EH (cell line): ENCODE data around the gene TCF15.
A peak's percentile ranks its signal among the peaks of the same experiment; 100 is the strongest.

ENCODE experiments used
- DNase-seq: peaks from one replicate; pipeline ENCODE4 v3.0.0-alpha.2; 2015; ENCODE audit warnings: low read depth

The TCF15 gene

DNA sequence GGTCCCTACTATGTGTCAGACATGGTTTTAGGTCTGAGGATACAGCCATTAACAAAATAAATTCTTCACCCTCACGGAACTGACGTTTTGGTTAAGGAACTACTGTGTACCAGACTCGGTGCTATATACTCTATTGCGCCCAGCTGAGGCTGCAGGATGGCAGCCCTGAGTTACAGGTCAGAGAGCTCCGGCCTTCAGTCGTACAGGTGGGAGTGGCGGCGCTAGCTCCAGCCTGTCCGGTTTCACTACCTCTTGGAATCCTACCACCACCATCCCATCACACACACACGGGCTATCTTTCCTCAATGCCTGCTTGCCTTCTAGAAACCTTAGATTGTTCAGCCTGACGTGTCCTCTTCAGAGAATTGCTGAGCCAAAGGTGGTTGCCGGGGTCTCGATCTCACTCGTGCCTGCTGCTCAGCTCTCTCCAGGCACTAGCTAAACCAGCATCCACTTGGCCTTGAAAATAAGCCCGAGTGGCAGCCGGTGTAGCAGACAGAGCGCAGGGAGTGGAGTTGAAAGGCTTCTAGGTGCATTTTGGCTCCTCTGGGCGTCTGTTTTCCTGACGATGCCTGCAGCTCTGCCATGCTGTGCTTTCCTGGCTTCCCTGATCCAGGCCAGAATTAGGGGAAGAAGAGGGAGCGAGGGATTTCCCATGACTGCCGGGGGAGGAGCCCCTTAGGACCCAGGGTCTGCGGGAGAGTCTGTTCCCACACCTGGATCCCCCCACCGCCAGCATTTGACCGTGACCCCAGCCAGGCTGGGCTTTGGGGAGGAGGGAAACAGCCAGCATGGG lies 1.1 kb upstream of the TCF15 start:
- no peak for DNase-seq

DNA sequence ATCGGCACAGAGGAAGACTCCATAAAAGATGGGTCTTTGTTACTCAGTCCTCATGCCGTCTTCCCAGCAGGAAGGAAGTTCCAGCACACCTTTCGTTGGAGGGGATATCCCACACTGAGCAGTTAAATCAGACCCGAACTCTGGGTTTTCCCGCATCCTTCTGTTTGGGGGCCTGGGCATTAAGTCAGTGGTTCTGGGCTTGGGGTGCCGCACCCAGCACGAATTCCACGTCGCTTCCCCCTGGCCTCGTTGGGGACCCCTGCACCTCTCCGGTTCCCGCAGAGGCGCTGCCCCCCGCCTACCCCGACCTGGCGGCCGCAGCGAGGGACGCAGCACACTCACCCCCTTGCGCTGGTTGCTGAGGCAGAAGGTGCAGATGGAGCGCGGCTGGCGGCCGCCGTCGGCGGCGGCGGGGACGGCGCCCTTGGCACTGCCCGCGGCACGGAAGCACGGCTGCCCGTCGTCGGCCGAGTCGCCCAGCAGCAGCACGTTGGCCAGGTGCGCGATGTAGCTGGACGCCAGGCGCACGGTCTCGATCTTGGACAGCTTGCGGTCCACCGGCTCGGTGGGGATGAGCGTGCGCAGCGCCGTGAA lies 641 bp downstream of the TCF15 start:
- no peak for DNase-seq

DNA sequence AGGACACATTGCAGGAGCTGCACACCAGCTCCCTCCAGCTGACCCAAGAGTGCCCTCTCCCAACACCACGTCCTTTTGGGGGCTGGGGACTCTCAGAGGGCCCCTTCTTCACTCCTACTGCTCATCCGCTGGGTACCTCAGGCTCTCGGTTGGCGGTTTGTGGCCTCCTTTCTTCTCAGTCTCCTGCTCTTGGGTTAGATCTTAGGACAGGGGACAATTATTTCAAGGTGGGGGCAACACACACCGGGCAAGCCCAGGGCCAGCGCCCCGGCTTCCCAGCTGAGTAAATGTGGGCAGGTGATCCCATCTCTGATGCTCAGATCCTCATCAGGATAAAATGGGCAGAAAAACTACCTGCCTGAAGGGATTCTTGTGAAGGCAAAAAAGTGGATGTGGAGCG lies 1.1 kb downstream of the TCF15 start:
- DNase-seq: no peak

DNA sequence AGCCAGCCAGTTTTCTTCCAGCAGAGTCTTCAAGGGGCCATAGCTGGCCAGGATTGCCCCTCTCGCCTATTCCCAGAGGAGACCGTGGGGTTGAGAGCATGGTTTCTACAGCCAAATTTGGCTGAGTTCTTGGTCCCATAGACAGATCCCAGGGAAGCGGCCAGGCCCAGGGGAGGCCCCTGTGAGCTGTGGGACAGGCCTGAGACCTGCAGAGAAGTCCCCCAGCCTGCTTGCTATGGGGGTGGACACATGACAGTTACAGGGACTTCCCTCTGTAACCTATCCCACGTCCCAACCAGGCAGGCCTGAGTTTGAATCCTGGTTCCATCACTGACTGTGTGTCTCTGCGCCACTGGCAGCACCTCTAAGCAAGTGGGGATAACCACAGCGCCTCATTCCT lies 2.6 kb downstream of the TCF15 start:
- DNase-seq: no peak

DNA sequence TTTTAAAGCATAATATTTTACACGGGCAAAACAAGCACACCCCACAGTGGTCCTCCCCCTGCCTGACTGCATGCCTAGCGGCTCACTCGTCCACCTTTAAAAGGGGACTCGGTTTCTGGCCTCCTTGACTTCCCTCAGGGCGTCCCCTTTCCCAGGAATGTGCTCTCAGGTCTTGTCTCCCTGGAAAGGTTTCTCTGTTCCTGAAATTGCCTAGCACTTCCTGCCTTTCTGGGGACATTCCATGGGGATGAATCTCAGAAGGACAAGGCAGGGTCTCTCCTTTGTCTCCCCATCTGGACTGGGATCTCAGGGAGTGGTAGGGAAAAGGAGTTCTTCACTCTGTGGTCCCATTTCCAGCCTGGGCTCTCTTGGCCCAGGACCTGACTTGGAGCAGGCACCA lies 4.9 kb downstream of the TCF15 start:
- peak; percentile 10 for DNase-seq

DNA sequence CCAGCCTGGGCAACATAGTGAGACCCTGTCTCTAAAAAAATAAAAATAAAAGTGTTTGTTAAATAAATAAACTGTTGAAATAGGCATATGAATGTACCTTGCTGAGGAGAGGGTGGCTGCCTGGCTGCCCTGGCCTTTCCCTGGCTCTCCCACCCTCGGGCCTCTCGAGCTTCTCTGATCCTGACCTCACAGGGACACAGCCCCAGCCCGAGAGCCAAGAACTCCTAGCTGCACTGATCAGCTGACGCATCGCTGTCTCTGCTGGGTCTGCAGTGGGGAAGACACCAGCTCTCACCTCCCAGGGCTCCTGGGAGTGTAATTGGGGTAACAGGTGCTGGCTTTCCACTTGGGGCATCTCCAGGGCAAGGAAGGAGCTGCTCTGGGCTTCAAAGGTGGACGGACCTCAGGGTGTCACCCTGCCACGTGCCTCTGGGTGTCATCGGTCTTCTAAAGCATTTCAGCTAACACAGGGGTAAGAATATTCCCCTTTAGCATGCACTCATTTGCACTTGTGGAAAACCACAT lies 6.9 kb downstream of the TCF15 start:
- DNase-seq: no peak

DNA sequence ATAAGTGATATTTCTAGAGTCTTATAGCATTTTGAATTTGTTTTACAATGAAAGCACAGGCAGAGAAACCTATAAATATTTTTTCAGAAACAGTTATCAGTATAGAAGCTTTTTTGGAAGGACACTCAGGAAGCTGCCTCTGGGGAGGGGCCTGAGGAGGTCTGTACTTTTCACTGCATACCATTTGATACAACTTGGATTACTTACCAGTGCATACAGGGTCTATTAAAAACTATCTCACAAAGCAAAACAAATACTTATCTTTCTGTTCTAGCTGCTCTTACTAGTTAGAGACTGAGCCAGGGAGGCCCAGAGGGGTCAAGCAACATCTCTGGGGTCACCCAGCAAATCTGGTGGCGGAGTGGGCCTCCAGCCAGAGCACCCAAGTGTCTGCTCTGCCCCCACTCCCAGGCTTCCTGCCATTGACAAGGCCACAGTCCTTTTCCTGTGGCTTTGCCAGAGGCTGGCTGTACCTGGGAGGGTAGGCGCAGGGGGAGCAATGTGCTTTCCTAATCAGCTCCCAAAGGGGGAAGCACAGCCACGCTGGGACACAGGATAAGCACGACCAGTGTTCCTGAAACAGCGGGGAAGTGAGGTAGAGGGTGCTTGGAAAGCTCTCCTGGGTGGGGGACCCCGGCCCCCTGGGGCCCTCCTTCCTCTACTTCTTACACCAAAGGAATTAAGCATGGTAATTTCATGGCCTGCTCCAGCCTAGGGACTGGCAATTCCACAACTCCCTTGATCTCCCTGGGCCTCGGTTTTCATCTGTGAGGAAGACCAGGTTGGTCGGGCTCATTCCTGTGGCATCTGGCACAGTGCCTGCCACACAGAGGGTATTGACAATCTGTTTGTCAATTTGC lies 7.8 kb downstream of the TCF15 start:
- DNase-seq: no peak

DNA sequence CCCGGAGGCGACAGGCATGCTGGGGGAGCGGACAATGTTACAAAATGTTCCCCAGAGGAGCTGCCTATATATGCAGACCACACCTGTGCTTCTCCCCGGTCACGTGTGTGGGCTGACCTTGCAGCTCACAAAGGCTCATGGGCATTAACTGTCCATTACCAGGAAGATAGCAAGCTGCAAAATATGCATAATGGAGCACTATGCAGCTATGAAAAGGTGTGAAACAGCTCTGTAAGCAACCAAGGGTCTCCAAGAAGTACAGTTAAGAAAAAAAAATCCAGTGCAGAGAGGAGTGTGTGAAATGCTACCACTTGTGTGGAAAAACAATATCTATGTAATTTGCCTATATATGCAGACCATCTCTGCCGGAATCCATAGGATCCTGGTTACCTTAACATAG lies 9.4 kb downstream of the TCF15 start:
- DNase-seq: no peak

DNA sequence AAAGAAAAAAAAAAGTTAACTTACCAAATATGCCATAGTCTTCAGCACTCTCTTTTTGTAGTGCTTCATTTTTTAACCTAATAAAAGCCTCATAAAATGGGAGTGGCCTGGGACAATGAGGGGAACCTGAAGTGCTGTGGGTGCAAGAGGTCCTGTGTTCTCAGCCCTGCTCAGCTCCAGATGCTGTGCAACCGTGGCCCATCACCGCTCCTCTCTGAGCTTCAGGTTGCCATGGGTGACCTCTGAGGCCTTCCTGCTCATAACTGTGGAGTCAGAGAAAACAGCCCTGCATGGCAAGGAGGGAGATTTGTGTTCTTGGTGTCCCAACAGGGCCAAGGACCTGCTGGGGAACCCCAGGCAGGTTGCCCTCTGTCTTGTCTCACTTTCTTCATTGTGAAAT lies 10.0 kb downstream of the TCF15 start:
- no peak for DNase-seq

DNA sequence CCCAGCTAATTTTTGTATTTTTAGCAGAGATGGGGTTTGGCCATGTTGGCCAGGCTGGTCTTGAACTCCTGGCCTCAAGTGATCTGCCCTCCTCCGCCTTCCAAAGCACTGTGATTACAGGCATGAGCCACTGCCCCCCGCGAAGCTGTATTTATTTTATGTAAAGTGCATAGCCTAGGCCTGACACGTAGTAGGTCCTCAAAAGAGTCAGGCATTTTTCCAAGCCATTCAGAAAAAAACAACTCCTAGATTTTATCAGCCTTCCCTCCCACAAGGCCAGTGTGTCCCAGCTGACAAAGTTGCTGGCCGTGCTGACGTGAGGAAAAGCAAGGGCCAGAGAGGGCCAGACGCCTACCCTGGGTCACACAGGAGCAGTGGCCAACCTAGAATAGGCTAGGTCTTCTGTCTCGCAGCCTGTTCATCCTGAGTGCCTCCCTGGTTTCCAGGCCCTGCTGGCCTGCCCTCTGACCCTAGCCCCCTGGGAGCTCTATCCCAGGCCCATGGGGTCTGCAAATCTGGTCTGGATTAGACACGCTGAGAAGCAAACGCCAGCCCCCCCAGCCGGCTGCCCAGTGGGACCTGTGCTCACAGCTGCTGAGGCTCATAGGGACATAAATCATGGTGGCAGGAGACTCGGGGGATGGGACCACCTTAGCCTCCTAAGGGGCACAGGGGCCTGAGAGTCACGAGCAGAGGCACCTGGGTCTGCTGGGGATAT lies 11.8 kb downstream of the TCF15 start:
- DNase-seq: no peak

DNA sequence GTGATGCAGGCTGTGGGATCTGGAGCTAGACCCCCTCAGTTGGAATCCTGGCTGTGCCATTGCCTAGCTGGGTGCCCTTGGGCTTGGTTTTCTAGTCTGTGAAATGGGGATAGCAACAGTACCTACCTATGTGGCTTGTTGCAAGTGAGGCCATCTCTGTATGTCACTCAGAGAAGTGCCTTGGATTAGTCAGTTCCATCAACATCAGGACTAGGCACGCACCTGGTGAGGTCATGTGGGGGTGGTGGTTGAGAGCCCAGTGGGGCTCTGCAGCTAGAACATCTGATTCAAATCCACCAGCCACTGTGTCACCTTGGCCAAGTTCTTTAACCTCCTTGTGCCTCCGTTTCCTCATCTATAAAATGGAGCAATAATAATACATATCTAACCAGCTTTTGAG lies 12.5 kb downstream of the TCF15 start:
- no peak for DNase-seq

DNA sequence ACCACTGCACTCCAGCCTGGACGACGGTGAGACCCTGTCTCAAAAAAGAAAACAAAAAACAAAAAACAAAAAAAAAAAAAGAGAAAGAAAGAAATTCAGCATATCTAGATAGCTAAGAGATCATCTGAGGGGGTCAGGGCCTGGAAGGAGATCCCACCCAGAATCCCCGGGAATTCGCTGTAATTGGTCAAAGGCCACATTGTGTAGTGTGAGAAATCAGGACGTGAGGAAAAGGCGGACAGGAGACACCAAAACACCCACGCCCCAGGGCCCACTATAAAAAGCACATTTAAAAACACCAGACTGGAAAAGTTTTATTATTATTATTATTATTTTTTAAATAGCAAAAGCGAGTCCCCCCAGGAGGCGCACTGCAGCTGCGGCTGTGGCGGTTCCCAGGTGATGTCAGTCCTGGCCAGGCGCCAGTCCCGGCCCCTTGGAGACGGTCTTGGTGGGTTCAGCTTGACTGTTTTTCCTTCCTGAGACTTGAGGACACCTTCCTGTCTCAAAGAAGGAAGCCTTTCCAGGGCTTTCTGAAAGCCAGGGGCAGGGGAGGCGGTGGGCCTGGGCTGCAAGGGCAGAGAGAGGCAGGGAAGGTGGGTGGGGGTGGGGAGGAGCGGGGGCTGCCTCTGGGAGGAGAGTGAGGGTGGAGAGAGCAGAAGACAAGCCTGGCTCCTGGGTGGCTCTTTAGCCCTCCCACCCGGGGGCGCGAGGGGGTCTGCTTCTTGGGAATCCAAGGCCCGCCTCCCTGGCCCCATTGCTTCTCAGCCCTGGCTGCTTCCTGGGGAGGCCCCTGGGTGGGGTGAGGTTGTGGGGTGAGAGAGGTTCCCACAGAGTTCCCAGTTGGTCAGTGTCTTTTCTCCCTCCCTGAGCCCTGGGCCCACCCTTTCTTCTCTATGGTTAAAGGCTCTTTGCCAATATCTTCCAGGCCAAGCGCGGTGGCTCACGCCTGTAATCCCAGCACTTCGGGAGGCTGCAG lies 14.5 kb downstream of the TCF15 start:
- DNase-seq: no peak

DNA sequence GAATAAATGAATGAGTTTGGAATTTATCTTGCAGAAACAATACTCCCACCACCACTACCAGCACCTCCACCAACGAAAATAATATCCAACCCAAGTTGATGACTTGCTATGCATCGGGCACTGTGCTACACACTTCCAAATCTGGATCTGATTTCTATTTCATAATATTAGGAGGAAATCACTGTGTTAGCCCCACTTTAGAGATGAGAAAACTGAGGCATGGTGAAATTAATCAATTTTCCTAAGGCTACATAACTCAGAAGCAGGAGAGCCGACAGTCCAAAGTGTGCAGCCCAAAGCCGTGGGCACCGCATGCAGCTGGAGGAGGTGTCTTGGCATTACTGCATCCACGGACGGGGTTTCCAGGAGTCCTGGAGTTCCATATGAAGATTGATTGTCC lies 17.6 kb downstream of the TCF15 start:
- DNase-seq: no peak

DNA sequence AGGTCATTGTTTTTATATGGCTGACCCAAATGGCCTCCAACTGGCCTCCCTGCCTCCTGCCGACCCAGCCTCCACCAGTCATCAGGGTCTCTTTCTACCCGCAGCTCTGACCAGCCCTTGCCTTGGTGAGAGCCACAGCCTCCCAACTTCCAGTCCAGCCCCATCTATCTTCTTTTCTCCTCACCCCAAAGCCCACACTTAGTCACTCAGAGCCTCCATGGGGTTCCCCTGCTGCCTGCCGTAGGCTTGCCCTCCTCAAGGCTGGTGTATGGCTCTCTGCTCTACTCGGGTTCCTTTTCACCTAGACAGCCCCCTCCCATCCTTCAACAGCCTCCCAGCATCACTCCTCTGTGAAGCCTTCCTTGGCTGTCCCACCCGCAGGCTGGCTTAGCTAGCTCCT lies 18.2 kb downstream of the TCF15 start:
- DNase-seq: no peak

DNA sequence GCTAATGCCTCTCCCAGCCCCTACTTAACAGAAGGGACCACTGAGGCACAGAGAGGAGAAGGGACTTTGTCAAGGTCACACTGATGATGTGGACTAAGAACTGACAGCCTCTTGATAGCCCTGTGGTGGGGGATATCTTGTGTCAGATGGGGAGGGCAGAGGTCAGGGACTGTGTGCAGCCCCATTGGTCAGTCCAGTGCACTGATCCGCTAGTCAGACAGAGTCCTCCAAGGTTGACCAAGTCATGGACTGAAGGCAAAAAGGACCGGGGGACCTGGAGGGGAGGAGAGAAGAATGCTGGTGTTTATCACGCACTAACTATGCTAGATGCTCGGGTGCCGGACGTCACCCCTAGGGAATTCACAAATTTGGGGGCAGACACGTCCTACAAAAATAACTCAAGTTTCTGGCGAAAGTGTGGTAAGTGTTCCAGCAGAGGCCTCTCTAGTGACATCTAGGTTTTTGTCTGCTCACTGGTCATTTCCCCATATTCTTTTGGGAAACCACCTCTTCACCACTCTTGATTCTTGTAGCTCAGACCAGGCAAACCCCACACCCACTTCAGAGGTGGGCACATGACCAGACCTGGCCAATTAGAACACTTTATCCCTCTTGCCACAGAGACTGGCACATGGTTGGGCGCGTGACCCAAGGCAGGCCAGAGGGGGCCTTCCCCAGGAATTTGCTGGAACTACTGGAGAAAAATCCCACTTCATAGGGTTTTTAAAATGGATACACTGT lies 21.0 kb downstream of the TCF15 start:
- DNase-seq: peak; percentile 10

DNA sequence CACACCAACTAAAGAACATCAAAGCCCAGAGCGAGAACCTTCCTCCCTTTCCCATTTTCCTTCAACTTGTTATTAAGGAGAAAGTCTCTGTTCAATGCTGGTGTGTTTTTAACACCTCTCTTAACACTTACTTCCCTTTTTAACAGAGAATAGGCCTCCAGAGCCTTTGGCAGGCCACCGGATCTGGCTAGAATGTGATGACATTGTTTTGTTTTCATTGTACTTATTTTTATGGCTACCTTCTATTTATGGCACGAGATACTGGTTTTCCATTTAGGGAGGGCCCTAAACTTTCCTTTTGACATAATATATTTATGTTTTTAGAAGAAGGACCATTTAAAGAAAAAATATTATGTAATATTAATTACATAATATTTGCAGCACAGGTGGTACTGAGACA lies 21.6 kb downstream of the TCF15 start:
- DNase-seq: no peak

DNA sequence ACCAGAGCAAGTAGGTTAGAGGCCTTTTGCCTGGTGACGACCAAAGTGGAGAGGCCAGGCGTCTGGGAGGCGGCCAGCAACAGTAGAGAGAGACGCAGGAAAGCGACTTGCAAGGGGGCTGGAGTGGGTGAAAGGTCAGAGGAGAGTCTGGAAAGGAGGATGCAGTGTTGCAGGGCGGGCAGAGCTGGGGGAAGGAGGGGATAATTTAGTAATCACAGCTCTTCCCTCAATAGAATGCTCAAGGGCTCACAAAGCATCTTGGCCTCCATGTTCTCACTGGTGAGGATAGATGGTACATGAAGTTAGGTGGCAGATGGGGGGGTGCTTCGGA lies 25.2 kb downstream of the TCF15 start:
- DNase-seq: no peak

DNA sequence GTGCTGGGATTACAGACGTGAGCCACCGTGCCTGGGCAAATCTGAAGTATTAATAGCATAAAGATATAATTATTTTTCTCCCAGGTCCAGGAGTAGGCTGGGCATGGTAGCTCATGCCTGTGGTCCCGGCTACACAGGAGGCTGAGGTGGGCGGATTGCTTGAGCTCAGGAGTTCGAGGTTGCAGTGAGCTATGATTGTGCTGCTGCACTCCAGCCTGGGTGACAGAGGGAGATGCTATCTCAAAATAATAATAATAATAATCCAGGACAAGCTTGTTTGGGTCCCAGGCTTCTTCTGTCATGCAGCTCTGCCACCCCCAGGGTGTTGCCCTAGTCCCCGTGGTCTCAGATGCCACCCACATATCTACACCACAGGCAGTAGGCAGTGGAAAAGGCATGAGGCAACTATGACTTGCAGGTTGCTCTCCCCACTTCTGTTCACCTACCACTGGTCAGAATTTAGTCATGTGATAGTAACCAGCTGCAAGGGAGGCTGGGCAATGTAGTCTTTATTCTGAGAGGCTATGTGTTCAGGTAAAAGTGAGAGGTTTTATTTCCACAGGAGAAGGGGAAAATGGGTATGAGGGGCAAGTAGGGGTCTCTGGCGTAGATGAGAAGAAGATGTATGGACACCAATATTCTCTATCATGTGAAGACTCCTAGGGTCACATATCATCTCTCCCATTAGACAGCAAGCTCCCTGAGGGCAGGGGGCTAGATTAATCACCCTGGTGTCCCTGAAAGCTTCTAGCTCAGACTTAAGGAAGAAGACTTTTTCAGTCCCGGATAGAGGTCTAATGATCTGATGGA lies 25.7 kb downstream of the TCF15 start:
- DNase-seq: no peak

DNA sequence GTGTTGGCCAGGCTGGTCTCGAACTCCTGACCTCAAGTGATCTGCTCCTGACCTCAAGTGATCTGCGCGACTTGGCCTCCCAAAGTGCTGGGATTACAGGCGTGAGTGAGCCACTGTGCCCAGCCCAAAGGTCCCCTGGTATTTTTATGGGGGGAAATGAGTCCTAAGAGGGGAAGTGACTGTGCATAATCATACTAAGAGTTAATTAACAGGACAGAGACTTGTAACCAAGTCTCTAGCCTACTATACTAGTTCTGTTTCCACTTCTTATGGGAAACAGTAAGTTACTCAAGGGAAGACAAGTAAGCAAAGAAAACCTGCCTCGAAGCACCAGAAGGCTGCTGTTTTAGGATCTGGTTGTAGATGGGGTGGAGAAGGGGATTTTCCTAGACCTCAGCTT lies 27.9 kb downstream of the TCF15 start:
- DNase-seq: no peak
